Activated naive CD4-positive, alpha-beta T cell treated with anti-CD3 and anti-CD28 coated beads, Interleukin-2, amount 50 U/mL, for 72 hours (primary cell): ENCODE results near the gene GLYAT. TPM values are rescaled to one million over a fixed set of nuclear protein-coding genes. Genes with fewer than 3 reads are reported as not detected.
"Not testable (repeated sequence)": the region's sequence is repeated elsewhere in the genome, so short reads cannot be mapped to it uniquely, and the experiment has no call there.

Experiments used
- ATAC-seq, 2 donors: fragments of 150-1000 bp; cut with Tn5 transposase; 2 replicates each; pipeline ENCODE4 v1.10.0; 2021; ENCODE audit warnings: mild to moderate bottlenecking in 2 of 2, moderate library complexity in 2 of 2
- DNase-seq, 2 donors: peaks; one replicate each; pipeline ENCODE4 v3.0.0; 2021 to 2022; ENCODE audit warnings: low spot score in 2 of 2
- H3K27ac Mint-ChIP-seq, 2 donors: one replicate each; pipeline ENCODE4 v1.8.0; 2022; ENCODE audit warnings: mild to moderate bottlenecking in 2 of 2, mixed read lengths in 2 of 2
- H3K36me3 Mint-ChIP-seq, 2 donors: one replicate each; pipeline ENCODE4 v1.8.0; 2022; ENCODE audit warnings: mixed read lengths in 2 of 2
- H3K9me3 Mint-ChIP-seq, 2 donors: one replicate each; pipeline ENCODE4 v1.8.0; 2022; ENCODE audit warnings: mixed read lengths in 2 of 2
- total RNA-seq, 2 donors: library from RNA; stranded (reverse); gene quantifications; one replicate each; pipeline ENCODE4 v1.2.3, GENCODE V29; 2022

Gene GLYAT
- total RNA-seq, 2 donors from 2014 or later: not detected

GRCh38 chr11:58712531-58712930 lies 19.2 kb downstream of the GLYAT start:
- Mint-ChIP-seq H3K27ac (no peak overlapping the region), H3K9me3 (peaks cover 0 to 5% of the 10 kb centered on the region in 2 donors), H3K36me3 (no peaks in the 10 kb centered on the region)
- DNase-seq: no peak
- ATAC-seq: no peak

- ATAC-seq: no peak
- no peak overlapping the region for H3K27ac Mint-ChIP-seq
Measured at GRCh38 chr11:58711832-58712231, 19.9 kb downstream of the GLYAT start.

GRCh38 chr11:58707767-58708166 lies 24.0 kb downstream of the GLYAT start:
- DNase-seq: no peak
- no peak overlapping the region for H3K27ac Mint-ChIP-seq

More at GRCh38 chr11:58711832-58712231, 19.9 kb downstream of the GLYAT start:
- H3K36me3 Mint-ChIP-seq: peaks cover 0 to 5% of the 10 kb centered on the region in 2 donors
- H3K9me3 Mint-ChIP-seq: peaks cover 0 to 10% of the 10 kb centered on the region in 2 donors
- DNase-seq: no peak

GRCh38 chr11:58696825-58697224 lies 34.9 kb downstream of the GLYAT start:
- ATAC-seq, H3K27ac Mint-ChIP-seq, H3K36me3 Mint-ChIP-seq, DNase-seq, H3K9me3 Mint-ChIP-seq: not testable (repeated sequence)

More at GRCh38 chr11:58707767-58708166, 24.0 kb downstream of the GLYAT start:
- Mint-ChIP-seq H3K9me3 (peaks cover 5 to 26% of the 10 kb centered on the region in 2 donors), H3K36me3 (peaks cover 12 to 13% of the 10 kb centered on the region in 2 donors)
- no peak for ATAC-seq

GRCh38 chr11:58693026-58693425 lies 38.7 kb downstream of the GLYAT start:
- DNase-seq: no peak
- no peak for ATAC-seq
- Mint-ChIP-seq H3K36me3 (no peaks in the 10 kb centered on the region), H3K9me3 (no peaks in the 10 kb centered on the region), H3K27ac (no peak overlapping the region)

- DNase-seq: no peak
- no peaks in the 10 kb centered on the region for H3K36me3 Mint-ChIP-seq
- no peak overlapping the region for H3K27ac Mint-ChIP-seq
- no peak for ATAC-seq
- H3K9me3 Mint-ChIP-seq: no peaks in the 10 kb centered on the region
Measured at GRCh38 chr11:58691675-58692074, 40.1 kb downstream of the GLYAT start.

- Mint-ChIP-seq H3K9me3 (no peaks in the 10 kb centered on the region), H3K36me3 (no peaks in the 10 kb centered on the region), H3K27ac (no peak overlapping the region)
- ATAC-seq (peak in 1 of 2 donors; percentile 60), DNase-seq (no peak)
Measured at GRCh38 chr11:58688789-58689503, 42.8 kb downstream of the GLYAT start.

- H3K36me3 Mint-ChIP-seq: peaks cover 0 to 5% of the 10 kb centered on the region in 2 donors
- H3K9me3 Mint-ChIP-seq: no peaks in the 10 kb centered on the region
- no peak overlapping the region for H3K27ac Mint-ChIP-seq
- peak; percentile 64 to 88 for ATAC-seq
- no peak for DNase-seq
Measured at GRCh38 chr11:58685973-58686722, 45.6 kb downstream of the GLYAT start.

- H3K9me3 Mint-ChIP-seq, DNase-seq, H3K27ac Mint-ChIP-seq, ATAC-seq, H3K36me3 Mint-ChIP-seq: not testable (repeated sequence)
Measured at GRCh38 chr11:58682660-58683059, 49.1 kb downstream of the GLYAT start.

- H3K9me3 Mint-ChIP-seq, H3K27ac Mint-ChIP-seq, H3K36me3 Mint-ChIP-seq, ATAC-seq, DNase-seq: not testable (repeated sequence)
Measured at GRCh38 chr11:58677536-58677935, 54.2 kb downstream of the GLYAT start.

GRCh38 chr11:58676563-58677135 lies 55.1 kb downstream of the GLYAT start:
- no peak for ATAC-seq
- DNase-seq: no peak
- Mint-ChIP-seq H3K9me3 (no peaks in the 10 kb centered on the region), H3K36me3 (peaks cover 0 to 5% of the 10 kb centered on the region in 2 donors), H3K27ac (no peak overlapping the region)

- ATAC-seq (peak; percentile 88 to 90), DNase-seq (peak; percentile 70 to 80)
- Mint-ChIP-seq H3K36me3 (no peaks in the 10 kb centered on the region), H3K27ac (no peak overlapping the region), H3K9me3 (no peaks in the 10 kb centered on the region)
Measured at GRCh38 chr11:58675334-58676155, 56.2 kb downstream of the GLYAT start.

- H3K27ac Mint-ChIP-seq: no peak overlapping the region
- H3K36me3 Mint-ChIP-seq: no peaks in the 10 kb centered on the region
- DNase-seq (no peak), ATAC-seq (no peak)
- no peaks in the 10 kb centered on the region for H3K9me3 Mint-ChIP-seq
Measured at GRCh38 chr11:58674609-58675008, 57.1 kb downstream of the GLYAT start.

- no peak overlapping the region for H3K27ac Mint-ChIP-seq
- DNase-seq (no peak), ATAC-seq (no peak)
- no peaks in the 10 kb centered on the region for H3K36me3 Mint-ChIP-seq
- no peaks in the 10 kb centered on the region for H3K9me3 Mint-ChIP-seq
Measured at GRCh38 chr11:58671983-58672633, 59.6 kb downstream of the GLYAT start.

- no peaks in the 10 kb centered on the region for H3K36me3 Mint-ChIP-seq
- no peak overlapping the region for H3K27ac Mint-ChIP-seq
Measured at GRCh38 chr11:58659910-58660570, 71.7 kb downstream of the GLYAT start.

GRCh38 chr11:58659404-58659803 lies 72.3 kb downstream of the GLYAT start:
- no peaks in the 10 kb centered on the region for H3K36me3 Mint-ChIP-seq
- no peak overlapping the region for H3K27ac Mint-ChIP-seq
- no peaks in the 10 kb centered on the region for H3K9me3 Mint-ChIP-seq
- DNase-seq: no peak
- peak in 1 of 2 donors; percentile 43 for ATAC-seq

More at GRCh38 chr11:58659910-58660570, 71.7 kb downstream of the GLYAT start:
- ATAC-seq: no peak
- H3K9me3 Mint-ChIP-seq: no peaks in the 10 kb centered on the region
- DNase-seq: no peak
